GM21447 (cell line): Measurements from ENCODE around the gene FUOM.

ENCODE experiments used
- ATAC-seq: cut with Tn5 transposase; IDR thresholded peaks from one replicate; pipeline ENCODE4 v1.9.1; 2021; ENCODE audit not compliant: unreplicated experiment

Gene FUOM

DNA sequence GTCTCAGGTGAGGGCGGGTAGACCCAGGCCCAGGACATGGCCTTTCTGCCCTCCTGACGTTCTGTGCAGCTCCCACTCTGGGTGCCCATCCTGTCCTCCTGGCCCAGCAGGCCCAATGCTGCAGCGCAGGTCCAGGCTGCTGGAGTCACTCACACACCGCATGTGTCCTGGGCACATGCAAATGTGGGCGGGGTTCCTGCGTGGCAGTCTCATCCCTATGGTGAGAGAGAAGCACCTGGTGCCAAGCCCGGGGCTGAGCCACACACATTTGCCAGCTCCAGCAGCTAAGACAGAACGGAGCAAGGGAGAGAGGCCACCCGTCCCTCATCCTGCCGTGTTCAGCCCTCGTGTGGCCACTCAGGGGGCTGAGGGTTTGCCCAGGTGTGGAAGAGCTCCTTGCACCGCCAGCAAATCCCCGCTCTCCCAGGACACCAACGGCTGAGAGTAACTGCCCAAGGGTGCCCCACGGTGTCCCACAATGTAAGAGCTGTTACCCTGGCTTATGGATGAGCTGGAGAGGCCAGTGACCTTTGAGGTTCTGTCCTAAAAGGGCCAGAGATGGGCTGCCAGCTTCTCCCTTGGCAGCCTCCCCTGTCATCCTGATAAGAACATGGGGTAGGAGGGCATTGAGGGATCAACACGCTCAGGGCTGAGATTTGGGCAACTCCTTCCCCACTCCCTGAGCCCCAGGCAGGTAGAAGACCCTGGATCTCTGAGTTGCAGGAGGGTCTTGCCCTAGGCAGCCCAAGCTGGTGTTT, 4.4 kb downstream of the FUOM start:
- no peak for ATAC-seq

DNA sequence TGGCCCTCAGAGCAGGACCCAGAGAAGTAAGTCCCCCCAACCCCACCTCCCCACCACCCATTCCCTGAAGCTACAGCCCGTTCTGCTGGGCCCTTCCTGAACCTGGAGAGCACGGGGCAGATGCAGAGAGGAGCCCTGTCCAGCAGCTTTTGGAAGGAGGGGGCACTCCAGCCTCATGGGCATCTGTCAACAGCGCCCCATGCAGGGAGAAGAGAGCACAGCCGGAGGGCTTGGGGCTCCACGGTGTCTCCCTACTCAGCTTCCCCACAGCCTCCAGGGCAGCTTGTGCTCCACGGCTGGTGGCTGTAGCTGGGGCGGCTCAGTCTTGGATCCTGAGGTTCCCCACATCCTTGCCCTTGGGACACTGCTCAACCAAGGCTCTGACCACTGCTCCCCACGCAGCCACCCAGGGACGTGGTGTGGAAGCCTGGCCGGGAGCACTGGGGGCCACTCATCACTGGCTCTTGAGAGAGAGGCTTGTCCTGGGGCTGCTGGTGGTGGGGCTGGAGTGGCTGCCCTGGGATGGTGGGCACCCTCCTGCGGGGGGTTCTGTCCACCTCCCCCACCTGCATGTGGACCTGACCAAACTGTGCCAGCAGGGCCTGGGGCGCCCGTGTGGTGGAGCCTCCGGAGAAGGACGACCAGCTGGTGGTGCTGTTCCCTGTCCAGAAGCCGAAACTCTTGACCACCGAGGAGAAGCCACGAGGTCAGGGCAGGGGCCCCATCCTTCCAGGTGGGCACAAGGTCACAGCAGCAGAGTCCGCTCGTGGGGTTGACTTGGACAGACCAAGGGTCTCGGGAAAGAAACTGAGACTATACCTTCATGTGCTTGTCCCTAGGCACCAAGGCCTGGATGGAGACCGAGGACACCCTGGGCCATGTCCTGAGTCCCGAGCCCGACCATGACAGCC, 6.2 kb downstream of the FUOM start:
- ATAC-seq, result no peak

- ATAC-seq, result no peak
These were observed 6.9 kb downstream of the FUOM start for GRCh38 chr10:133350950-133351329.

DNA sequence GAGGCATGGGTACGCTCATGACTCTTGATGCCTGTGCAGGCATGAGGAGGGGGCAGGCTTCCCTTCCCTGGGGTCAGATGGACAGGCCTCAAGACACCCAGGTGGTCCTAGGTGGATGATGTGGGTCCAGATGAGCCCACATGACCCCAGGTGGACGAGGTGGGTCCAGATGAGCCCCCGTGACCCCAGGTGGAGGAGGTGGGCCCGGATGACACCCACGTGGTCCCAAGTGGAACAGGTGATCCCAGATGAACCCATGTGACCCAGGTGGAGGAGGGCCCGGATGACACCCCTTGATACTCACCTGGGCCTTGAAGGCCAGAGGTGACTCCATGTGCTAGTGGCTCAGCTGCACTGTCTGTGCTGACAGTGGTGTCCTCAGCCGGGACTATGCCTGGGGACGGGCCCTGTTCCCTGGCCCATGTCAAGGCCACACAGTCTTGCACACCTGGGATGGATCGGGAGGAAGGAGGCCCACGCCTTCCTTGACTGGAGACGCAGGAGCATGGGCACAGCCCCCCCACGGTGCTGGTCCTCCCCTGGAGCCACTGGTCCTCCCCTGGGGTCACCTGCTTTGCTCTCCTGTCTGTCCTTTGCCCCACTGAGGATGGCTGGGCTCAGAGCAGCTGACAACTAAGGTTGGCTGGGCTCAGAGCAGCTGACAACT, 7.4 kb downstream of the FUOM start:
- no peak for ATAC-seq

GRCh38 chr10:133349577-133350011, 8.2 kb downstream of the FUOM start:
- ATAC-seq, result no peak

DNA sequence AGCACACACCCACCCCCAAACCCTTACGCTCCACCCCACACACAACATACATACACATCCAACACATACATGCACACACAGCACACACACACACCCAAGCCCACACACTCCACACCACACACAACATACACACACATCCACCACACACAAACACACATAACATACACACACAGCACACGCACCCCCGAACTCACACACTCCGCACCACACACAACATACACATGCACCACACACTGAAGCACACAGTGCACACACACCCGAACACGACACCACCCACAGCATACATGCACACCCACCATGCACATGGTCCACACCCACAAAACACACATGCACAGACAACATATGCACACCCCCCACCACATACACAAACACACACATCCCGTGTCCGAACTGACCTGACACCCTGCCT, 8.7 kb downstream of the FUOM start:
- no peak for ATAC-seq

DNA sequence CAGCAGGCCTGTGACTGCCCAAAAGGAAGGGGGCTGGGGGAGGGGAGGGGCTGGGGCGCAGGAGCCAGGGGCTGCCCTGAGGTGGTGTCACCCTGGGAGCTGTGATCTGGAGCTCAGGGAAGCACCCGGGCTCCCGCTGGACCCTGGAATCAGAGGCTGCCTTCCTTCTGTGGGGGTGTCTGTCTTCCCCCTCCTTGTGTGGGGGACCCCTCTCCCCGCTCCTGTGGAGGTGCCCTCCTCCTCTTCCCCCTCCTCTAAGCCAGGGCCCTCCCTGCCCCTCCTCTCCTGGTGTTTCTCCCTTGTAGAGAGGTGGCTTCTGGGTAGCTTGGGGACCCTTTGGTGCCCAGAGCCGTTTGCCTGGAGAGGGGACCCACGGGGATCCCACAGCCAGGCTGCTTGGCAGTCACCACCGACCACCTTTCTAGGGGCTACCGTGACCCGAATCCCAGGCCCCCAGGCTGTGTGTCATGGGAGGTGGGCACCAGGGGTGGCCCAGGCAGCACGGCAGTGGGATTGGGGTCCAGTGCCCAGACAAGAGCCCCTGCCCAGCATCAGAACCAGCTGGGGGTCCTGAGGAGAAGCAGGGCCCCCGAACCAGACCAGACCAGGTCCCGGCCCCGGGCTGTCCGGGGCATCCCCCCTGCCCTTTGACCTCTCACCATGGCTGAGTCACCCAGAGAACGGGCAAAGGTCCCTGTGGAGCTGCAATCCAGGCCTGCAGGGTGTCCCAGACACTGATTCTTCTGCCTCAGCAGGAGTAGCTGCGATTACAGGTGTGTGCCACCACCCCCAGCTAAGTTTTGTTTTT, 9.9 kb downstream of the FUOM start:
- ATAC-seq, result no peak

GRCh38 chr10:133346413-133346812, 11.4 kb downstream of the FUOM start:
- no peak for ATAC-seq

DNA sequence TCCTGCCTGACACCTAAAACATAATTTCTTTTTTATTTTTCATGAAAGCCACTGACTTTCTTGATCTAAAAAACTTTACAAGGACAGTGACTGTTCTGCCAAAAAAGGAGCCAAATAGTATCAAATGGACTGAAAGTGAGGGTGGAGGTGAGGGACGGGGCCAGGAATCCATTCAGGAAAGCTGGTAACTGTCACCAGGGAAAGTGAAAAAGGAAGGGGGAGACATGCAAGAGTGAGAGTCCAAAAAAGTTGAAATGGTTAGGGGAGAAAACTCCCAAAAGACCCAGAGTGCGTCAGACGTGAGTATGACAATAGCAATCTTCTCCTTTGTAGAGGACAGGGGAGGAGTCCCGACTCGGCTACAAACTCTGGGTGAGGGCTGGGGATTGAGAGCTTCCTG, 13.6 kb downstream of the FUOM start:
- ATAC-seq, result no peak

- no peak for ATAC-seq
These were observed 14.3 kb downstream of the FUOM start for GRCh38 chr10:133343558-133343957.

DNA sequence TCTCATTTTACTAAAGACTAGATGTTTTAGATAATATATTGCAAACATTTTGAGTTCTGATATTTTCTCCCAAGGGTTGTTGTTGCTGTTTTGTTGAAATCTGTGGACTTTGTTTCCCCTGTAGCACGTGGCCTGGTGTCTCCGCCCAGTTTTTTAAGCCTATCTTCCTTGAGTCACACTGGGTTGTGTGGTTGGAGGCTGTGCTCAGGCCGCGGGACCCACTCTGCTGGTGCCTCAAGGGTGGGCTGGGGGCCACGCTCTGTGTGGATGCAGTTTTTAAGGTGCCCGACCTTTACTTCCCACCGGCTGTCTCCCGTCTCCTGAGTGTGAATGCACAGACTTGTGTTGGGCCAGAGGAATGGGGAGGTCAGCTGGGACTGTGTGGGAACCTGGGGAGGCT, 14.9 kb downstream of the FUOM start:
- ATAC-seq, result no peak

- no peak for ATAC-seq
These were observed 15.8 kb downstream of the FUOM start for GRCh38 chr10:133341983-133342382.

- no peak for ATAC-seq
These were observed 18.0 kb downstream of the FUOM start for GRCh38 chr10:133339708-133340380.

DNA sequence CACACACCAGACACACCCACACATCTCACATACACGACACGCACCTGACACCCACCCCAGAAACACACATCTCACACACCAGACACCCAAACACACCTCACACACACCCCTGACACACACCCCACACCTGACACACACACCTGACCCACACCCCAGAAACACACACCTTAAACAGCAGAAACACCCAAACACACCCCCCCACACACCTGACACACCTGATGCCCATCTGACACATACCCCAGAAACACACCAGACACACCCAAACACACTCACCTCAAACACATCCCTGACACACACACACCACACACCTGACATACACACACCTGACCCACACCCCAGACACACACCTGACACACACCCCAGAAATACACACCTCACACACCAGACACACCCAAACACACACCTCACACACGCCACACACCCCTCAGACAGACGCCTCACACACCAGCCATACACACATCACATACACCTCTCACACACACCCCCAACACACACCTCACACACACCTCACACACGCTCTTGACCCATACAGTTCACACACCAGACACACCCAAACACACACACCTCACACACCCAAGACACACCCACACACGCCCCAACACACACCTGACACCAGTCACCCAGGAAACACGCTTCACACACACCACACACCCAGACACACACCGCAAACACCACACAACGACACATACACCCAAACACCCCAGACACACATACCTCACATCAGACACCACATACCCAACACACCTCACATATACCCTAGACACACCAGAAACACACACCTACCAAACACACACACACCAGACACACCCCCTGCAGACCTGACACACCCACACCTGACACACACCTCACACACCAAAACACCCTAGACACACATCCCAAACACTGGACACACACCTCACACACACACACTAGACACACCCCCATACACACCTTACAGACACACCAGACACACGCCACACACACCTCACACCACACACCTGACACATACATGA, 19.4 kb downstream of the FUOM start:
- no peak for ATAC-seq

GRCh38 chr10:133337370-133337725, 20.5 kb downstream of the FUOM start:
- no peak for ATAC-seq

DNA sequence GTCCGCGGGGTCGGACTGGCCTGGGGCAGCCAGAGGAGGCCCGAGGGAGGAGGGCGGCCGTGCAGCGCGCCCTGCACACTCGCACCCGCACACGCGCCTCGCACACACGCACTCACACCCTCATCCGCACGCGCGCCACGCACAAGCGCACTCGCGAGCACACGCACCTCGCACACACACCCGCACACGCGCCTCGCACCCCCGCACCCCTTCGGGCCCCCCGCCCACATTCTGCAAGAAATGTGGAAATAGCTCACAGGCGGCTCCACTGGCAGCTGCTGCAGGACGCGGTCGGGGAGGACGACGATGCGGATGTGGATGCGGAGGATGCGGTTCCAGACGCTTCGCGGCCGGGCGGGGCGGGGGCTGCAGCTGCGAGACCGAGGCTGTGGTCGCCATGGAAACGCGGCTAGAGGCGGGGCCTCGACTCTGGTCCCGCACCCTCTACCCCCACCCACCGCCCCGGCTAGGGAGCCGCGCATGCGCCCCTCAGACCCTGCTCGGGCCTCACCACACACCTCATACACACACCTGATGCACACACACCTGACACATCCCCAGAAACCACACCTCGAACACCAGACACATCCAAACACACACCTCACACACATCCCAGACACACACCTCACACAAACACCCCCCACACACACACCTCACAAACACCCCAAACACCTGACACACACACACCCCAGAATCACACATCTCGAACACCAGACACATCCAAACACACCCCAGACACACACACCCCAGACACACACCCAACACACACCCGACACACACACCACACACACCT, 21.0 kb downstream of the FUOM start, which contains the start of gene CALY:
TSS of gene CALY (minus strand) at position 320 of the 793 bp plus-strand sequence. CDS start 7,907 bp downstream, outside the sequence.
- ATAC-seq, result no peak

DNA sequence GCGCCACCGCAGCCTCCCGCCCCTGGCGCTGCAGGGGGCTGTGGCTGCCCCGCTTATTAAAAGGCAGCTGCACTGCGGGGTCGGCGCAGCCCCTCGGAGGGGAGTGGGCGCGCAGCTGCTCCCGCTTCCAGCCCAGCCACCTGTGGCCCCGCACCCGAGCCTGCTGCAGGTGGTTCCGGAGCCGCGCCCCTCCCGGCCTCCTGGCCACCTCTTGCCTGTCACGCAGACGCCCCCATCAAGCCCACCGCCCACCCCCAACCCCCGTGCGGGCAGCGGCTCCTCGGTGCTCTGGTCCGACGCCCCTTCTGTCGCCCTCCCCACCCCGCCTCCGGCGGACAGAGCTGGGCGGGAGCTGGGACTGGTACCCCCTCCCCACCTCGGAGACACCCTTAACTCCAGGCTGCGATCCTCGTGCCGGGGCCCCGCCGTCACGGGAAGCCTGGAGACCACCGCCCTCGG, 21.7 kb downstream of the FUOM start:
- ATAC-seq, result no peak
